KBM-7 (cell line): ENCODE results near the gene TUB.

Experiments used
- DNase-seq: peaks from one replicate; pipeline ENCODE4 v3.0.0-alpha.2; 2015
- in situ Hi-C: fragments of 300-500 bp; cut with MboI; formaldehyde crosslinking; loops from 2 replicates; pipeline ENCODE4 v1.14.3; 2020; ENCODE audit warnings: low sequenced_read_pairs, low pct_unique_long_range_greater_than_20kb, mixed read lengths

Gene TUB

GRCh38 chr11:8066036-8066910, 14.7 kb upstream of the TUB start:
- no peak for DNase-seq
- in situ Hi-C loops, result no loop called here

GRCh38 chr11:8066911-8067455, 14.0 kb upstream of the TUB start:
- in situ Hi-C loops, result no loop called here

GRCh38 chr11:8067567-8067928, 13.5 kb upstream of the TUB start:
- in situ Hi-C loops, result no loop called here
- DNase-seq, result no peak

More at GRCh38 chr11:8066911-8067455, 14.0 kb upstream of the TUB start:
- no peak for DNase-seq

GRCh38 chr11:8067929-8068575, 13.0 kb upstream of the TUB start:
- DNase-seq, result no peak
- in situ Hi-C loops, result no loop called here

GRCh38 chr11:8068605-8069221, 12.3 kb upstream of the TUB start:
- no peak for DNase-seq
- in situ Hi-C loops, result no loop called here

GRCh38 chr11:8069771-8070170, 11.2 kb upstream of the TUB start:
- DNase-seq, result no peak
- in situ Hi-C loops, result no loop called here

- in situ Hi-C loops, result no loop called here
- DNase-seq, result peak; percentile 29
These were observed 10.4 kb upstream of the TUB start for GRCh38 chr11:8070417-8071115.

GRCh38 chr11:8071616-8072581, 9.1 kb upstream of the TUB start:
- in situ Hi-C loops, result no loop called here
- DNase-seq, result no peak

GRCh38 chr11:8075119-8075726, 5.8 kb upstream of the TUB start:
- in situ Hi-C loops, result no loop called here
- no peak for DNase-seq

GRCh38 chr11:8079111-8079675, 1.8 kb upstream of the TUB start:
- DNase-seq, result no peak

GRCh38 chr11:8080069-8080670, 841 bp upstream of the TUB start:
- in situ Hi-C loops, result no loop called here
- no peak for DNase-seq

More at GRCh38 chr11:8079111-8079675, 1.8 kb upstream of the TUB start:
- in situ Hi-C loops, result no loop called here

- in situ Hi-C loops, result no loop called here
- DNase-seq, result peak; percentile 29
These were observed 710 bp downstream of the TUB start for GRCh38 chr11:8081591-8082250.

- in situ Hi-C loops, result no loop called here
- DNase-seq, result peak; percentile 35
These were observed 1.5 kb downstream of the TUB start for GRCh38 chr11:8082391-8083087.

GRCh38 chr11:8083088-8083395, 2.0 kb downstream of the TUB start:
- no peak for DNase-seq
- in situ Hi-C loops, result no loop called here

GRCh38 chr11:8083871-8084281, 2.9 kb downstream of the TUB start:
- in situ Hi-C loops, result no loop called here
- DNase-seq, result no peak

- in situ Hi-C loops, result no loop called here
- DNase-seq, result no peak
These were observed 3.3 kb downstream of the TUB start for GRCh38 chr11:8084352-8084751.
